ENCODE data around the gene MRPL21. TPM values are rescaled to one million over a fixed set of nuclear protein-coding genes. Genes with fewer than 3 reads are reported as not detected.

Gene MRPL21
- total and polyA plus RNA-seq, 2 of the 13 experiments (the other 11 are each of a cell fraction or from before 2014, with no cell fraction given): 61.5 to 100 TPM

GRCh38 chr11:68903288-68904247 lies at the start of gene MRPL21, which contains the start of gene IGHMBP2 (continued):
- TF ChIP-seq TRAFD1 (CRISPR knock-in tag; IDR thresholded peaks at IDR 0.05; ENCODE audit: borderline replicate concordance) (no peak), ETV6 (CRISPR knock-in tag; conservative IDR thresholded peaks at IDR 0.05) (no peak; the same call in 1 of the 2 replicates), ZNF407 (CRISPR knock-in tag; IDR thresholded peaks at IDR 0.05; ENCODE audit: not compliant biosample characterization) (peak; percentile 59), ARID2 (CRISPR knock-in tag; IDR thresholded peaks at IDR 0.05; ENCODE audit: borderline replicate concordance) (no peak), ZNF513 (CRISPR knock-in tag; conservative IDR thresholded peaks at IDR 0.05) (no peak), AKNA (CRISPR knock-in tag; IDR thresholded peaks at IDR 0.05; ENCODE audit: borderline replicate concordance) (0 out of 2 replicates have a peak, but pooled peaks have one; percentile 54), CREB3 (CRISPR knock-in tag; IDR thresholded peaks at IDR 0.05) (0 out of 2 replicates have a peak, but pooled peaks have one; percentile 41), DR1 (CRISPR knock-in tag; IDR thresholded peaks at IDR 0.05) (peak; percentile 91)

Data from HepG2 (cell line).